Liver (tissue), 3 donors: ENCODE measurements around the gene SERTAD1.

Source experiments
- CTCF ChIP-seq: fragments of 150-350 bp; IDR thresholded peaks from 2 replicates; pipeline ENCODE4 v1.5.1; 2017; ENCODE audit warnings: improper control_type of control experiment, low read depth, low read length; ENCODE audit not compliant: missing input control
- EGR1 ChIP-seq, 2 donors: IDR thresholded peaks; 2 replicates each; pipeline ENCODE4 v1.6.1; 2016 to 2018; ENCODE audit warnings: antibody characterized with exemption in 2 of 2, low read depth in 2 of 2
- GABPA ChIP-seq, 2 donors: IDR thresholded peaks in 1 of 2; conservative IDR thresholded peaks in 1 of 2; 2 replicates each; pipeline ENCODE4 v1.6.1; 2016; ENCODE audit warnings: antibody characterized with exemption in 2 of 2, mild to moderate bottlenecking in 1 of 2, moderate library complexity in 1 of 2
- HNF4A ChIP-seq, 2 donors: conservative IDR thresholded peaks; 2 replicates each; pipeline ENCODE4 v1.6.1; 2016; ENCODE audit warnings: antibody characterized with exemption in 2 of 2, mild to moderate bottlenecking in 2 of 2
- HNF4G ChIP-seq: IDR thresholded peaks from 2 replicates; pipeline ENCODE4 v1.6.1; 2016; ENCODE audit warnings: antibody characterized with exemption
- JUND ChIP-seq, 2 donors: IDR thresholded peaks; 2 replicates each; pipeline ENCODE4 v1.6.1; 2016; ENCODE audit warnings: antibody characterized with exemption in 2 of 2
- RAD21 ChIP-seq, 2 donors: IDR thresholded peaks; 2 replicates each; pipeline ENCODE4 v1.6.1; 2016; ENCODE audit warnings: antibody characterized with exemption in 2 of 2, mild to moderate bottlenecking in 2 of 2
- REST ChIP-seq: IDR thresholded peaks from 2 replicates; pipeline ENCODE4 v1.6.1; 2016; ENCODE audit warnings: antibody characterized with exemption, mild to moderate bottlenecking
- RXRA ChIP-seq, 2 donors: IDR thresholded peaks; 2 replicates each; pipeline ENCODE4 v1.6.1; 2017 to 2018; ENCODE audit warnings: antibody characterized with exemption in 2 of 2, mild to moderate bottlenecking in 1 of 2
- TAF1 ChIP-seq: conservative IDR thresholded peaks from 2 replicates; pipeline ENCODE4 v1.6.1; 2016; ENCODE audit warnings: antibody characterized with exemption, mild to moderate bottlenecking
- YY1 ChIP-seq: IDR thresholded peaks from 2 replicates; pipeline ENCODE4 v1.6.1; 2016; ENCODE audit warnings: antibody characterized with exemption, mild to moderate bottlenecking
- TF ChIP-seq, protein P1 (sequence below): IDR thresholded peaks from 2 replicates; pipeline ENCODE4 v1.6.1; 2016; ENCODE audit warnings: antibody characterized with exemption
- TF ChIP-seq, protein P2 (sequence below): IDR thresholded peaks from 2 replicates; pipeline ENCODE4 v1.6.1; 2016; ENCODE audit warnings: antibody characterized with exemption
- donor health status: healthy.
- donor health status: healthy.

DNA sequence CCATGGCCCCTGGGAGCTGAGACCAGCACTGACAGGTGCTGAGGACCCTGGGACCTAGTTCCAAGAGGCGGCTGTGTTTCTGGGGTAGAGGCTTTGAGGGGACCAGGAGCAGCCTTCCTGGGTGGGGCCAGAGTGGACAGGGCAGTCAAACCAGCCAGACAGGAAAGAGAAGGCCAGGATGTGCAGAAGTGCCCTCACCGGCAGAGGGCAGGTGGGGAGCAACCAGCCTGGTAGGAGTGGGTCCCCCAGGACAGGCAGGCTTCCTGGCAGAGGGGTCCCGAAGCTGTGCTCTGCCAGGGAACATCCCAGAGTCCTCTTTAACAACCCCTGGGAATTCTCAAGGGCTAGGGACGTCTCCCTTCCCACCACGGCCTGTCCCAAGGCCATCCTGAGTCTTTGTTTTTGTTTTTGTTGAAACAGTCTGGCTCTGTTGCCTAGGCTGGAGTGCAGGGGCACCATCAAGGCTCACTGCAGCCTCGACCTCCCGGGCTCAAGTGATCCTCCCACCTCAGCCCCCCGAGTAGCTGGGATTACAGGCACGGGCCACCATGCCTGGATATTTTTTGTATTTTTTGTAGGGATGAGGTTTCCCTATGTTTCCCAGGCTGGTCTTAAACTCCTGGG lies 32.8 kb downstream of the SERTAD1 start:
- TF ChIP-seq CTCF, result peak; percentile 6
- TF ChIP-seq JUND (IDR thresholded peaks at IDR 0.05), result no peak
- no peak for TF ChIP-seq YY1
- TF ChIP-seq GABPA (IDR thresholded peaks at IDR 0.05 in 1 of 2, conservative IDR thresholded peaks at IDR 0.05 in 1 of 2), result no peak
- no peak for TF ChIP-seq TAF1
- no peak for TF ChIP-seq EGR1 (IDR thresholded peaks at IDR 0.05; ENCODE audit: low read depth in 2 of 2)
- no peak for TF ChIP-seq RXRA (IDR thresholded peaks at IDR 0.05)
- TF ChIP-seq HNF4G, result no peak
- TF ChIP-seq, protein P1, sequence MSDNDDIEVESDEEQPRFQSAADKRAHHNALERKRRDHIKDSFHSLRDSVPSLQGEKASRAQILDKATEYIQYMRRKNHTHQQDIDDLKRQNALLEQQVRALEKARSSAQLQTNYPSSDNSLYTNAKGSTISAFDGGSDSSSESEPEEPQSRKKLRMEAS, result no peak
- TF ChIP-seq HNF4A (conservative IDR thresholded peaks at IDR 0.05), result no peak
- peak in 1 of 2 donors; percentile 28 for TF ChIP-seq RAD21 (IDR thresholded peaks at IDR 0.05)
- no peak for TF ChIP-seq REST
- TF ChIP-seq, protein P2, sequence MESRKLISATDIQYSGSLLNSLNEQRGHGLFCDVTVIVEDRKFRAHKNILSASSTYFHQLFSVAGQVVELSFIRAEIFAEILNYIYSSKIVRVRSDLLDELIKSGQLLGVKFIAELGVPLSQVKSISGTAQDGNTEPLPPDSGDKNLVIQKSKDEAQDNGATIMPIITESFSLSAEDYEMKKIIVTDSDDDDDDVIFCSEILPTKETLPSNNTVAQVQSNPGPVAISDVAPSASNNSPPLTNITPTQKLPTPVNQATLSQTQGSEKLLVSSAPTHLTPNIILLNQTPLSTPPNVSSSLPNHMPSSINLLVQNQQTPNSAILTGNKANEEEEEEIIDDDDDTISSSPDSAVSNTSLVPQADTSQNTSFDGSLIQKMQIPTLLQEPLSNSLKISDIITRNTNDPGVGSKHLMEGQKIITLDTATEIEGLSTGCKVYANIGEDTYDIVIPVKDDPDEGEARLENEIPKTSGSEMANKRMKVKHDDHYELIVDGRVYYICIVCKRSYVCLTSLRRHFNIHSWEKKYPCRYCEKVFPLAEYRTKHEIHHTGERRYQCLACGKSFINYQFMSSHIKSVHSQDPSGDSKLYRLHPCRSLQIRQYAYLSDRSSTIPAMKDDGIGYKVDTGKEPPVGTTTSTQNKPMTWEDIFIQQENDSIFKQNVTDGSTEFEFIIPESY, result no peak
